AG10803 (cell line): ENCODE results near the gene EGFR.

Experiments
- DNase-seq: peaks from one replicate; pipeline ENCODE4 v3.0.0; 2010; ENCODE audit warnings: low read depth
- H3K4me3 ChIP-seq: 2 replicates; pipeline ENCODE4 v1.5.1; 2011; ENCODE audit warnings: mild to moderate bottlenecking, low read length, control low read depth
- TF ChIP-seq, protein P1 (sequence below): conservative IDR thresholded peaks from 2 replicates; pipeline ENCODE4 v1.5.1; 2011; ENCODE audit warnings: mild to moderate bottlenecking, low read length, control low read depth, inconsistent platforms

The EGFR gene

DNA sequence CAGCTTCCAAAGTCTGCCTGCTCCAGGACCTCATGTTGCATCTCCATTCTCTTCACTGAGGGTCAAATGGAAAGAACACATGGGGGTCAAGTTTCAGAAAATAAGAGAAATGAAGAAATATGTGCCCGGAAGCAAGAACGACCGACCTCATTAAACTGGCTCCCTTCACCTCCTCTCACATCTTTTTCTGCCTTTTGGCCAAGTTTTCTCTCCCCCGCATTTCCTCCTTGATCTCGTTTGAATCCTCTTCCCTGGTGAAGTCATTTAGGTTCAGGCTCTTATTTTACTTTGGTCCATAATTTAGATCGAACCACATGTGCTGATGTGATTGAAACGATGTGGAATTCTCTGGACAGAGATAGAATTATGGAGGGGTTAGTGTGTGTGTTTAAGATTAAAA, 44.2 kb downstream of the EGFR start:
- TF ChIP-seq, protein P1, sequence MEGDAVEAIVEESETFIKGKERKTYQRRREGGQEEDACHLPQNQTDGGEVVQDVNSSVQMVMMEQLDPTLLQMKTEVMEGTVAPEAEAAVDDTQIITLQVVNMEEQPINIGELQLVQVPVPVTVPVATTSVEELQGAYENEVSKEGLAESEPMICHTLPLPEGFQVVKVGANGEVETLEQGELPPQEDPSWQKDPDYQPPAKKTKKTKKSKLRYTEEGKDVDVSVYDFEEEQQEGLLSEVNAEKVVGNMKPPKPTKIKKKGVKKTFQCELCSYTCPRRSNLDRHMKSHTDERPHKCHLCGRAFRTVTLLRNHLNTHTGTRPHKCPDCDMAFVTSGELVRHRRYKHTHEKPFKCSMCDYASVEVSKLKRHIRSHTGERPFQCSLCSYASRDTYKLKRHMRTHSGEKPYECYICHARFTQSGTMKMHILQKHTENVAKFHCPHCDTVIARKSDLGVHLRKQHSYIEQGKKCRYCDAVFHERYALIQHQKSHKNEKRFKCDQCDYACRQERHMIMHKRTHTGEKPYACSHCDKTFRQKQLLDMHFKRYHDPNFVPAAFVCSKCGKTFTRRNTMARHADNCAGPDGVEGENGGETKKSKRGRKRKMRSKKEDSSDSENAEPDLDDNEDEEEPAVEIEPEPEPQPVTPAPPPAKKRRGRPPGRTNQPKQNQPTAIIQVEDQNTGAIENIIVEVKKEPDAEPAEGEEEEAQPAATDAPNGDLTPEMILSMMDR, result no peak
- DNase-seq, result no peak
- H3K4me3 ChIP-seq, result no peak overlapping the region

DNA sequence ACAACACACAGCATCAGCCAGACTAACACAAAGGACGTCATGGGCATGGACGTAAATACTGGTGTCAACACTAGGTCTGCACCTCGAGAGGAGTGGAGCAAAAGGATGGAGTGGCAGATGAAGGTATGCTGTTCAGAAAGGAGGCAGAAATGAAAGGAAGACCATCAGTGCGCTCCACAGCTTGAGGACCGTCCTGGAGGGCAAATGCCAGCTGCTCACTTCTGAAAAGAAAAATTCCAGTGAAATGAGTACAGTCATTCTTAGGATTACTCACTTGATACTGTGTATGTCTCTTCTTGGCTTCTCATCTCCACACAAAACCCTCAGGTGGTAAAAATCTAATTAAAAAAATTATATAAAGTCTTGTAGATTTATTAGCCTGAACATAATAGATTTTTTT, 44.8 kb downstream of the EGFR start:
- H3K4me3 ChIP-seq, result no peak overlapping the region
- TF ChIP-seq, protein P1, result no peak
- DNase-seq, result peak; percentile 61

DNA sequence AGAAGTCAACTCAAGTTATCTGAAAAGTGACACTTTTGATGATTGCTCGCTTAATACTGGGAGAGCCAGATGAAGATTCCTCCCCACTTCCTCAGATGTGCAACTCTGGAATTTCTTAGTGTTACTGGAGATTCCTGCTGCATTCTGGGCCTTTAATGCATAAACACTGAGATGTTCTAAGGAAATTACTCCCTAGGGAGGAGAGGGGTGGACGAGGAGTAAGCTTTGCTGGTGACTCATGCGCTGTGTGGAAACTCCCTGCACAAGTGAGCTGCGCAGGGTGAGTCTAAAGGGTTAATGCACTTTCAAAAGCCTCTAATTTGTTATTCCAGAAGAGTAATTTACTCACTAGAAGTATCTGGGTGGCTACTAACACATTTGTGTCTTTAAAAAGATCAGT, 46.3 kb downstream of the EGFR start:
- TF ChIP-seq, protein P1, result no peak
- no peak overlapping the region for H3K4me3 ChIP-seq
- DNase-seq, result peak; percentile 99

DNA sequence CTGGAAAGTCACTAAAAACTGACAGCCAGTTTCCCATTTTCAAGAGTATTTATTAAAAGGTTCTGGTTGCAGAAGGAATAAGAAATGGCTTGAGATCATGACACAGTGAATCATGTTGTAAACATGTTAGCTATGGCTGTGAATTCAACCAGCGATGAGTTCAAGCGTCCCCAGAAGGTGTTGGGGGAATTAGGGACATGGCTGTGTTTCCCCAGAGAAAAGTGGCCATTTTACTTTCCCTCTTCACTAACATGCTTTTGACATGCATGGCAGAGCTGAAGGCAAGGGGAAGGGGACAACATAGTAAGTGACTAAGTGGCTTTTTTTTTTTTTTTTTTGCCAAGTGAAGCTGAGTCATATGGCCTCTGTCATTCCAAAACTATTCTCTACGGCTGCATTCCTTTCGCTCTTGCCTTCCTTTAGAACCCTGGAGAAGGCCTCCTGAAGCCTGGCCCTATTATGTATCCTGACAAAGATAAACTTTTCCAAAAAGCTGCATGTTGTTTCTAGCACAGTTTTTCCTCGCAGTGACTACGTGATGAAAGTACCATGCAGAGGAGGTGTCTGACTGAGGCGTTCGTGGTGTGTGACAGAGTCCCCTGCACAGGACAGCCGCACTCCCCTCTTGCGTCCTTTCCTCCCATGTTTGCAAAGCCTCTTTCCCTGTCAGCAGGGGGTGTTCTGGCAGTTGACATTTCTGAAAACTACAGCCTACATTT, 46.9 kb downstream of the EGFR start:
- peak overlapping the region; percentile 43 for H3K4me3 ChIP-seq
- DNase-seq, result peak; percentile 91
- TF ChIP-seq, protein P1, result peak; percentile 52

DNA sequence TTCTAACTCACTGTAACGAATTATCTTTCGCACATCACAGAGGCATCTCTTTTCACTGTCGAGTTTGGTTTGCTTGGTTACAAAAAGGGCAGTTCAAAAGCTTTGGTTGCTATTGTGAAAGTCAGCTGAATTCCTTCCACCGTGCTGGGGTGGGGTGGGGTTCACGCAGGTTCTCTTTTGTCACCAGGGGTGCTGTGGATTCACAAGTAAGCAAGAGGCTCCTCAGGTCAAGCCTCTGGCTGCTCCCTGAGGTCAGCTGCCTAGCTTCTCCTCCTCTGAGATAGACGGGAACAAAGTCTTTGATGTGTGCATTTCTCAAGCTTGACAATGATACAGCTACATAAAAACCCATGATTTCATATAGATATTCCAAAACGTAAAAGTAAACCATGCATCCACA, 47.7 kb downstream of the EGFR start:
- peak overlapping the region; percentile 43 for H3K4me3 ChIP-seq
- TF ChIP-seq, protein P1, result peak; percentile 42

DNA sequence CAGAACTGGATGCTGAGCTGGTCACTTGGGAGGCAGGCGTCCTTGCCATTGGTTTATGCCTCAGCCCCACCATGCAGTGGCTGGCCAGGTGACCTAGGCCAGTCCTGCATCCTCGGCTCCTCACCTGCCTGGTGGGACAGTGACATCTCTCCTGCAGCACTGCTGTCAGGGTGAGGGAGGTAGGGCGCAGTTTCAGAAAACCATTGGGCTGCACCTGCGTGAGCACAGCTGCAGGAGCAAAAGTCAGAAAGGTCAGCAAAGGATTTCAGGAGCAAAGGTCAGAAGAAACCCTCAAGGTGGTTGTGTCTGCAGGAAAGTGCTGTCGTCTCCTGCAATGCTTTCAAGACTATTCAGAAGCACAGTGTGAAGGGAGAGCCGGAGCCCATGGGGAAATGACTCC, 48.1 kb downstream of the EGFR start:
- TF ChIP-seq, protein P1, result no peak
- H3K4me3 ChIP-seq, result no peak overlapping the region
- no peak for DNase-seq

More for the DNA sequence above, 47.7 kb downstream of the EGFR start:
- DNase-seq, result peak; percentile 77

DNA sequence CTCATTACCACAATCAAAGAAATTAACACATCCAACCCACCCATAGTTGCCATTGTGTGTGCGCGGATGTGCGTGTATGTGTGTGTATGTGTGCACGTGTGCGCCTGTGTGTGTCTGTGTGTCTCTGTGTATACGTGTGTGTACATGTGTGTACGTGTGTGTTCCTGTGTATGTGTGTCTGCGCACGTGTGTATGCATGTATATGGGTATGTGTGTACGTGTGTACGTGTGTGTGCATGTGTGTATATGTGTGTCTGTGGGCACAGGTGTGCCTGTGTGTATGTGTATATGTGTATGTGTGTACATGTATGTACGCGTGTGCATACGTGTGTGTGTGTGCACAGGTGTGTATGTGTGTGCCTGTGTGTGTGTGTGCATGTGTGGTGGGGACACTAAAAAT, 48.9 kb downstream of the EGFR start:
- TF ChIP-seq, protein P1, result no peak
- DNase-seq, result no peak
- no peak overlapping the region for H3K4me3 ChIP-seq
